Measurements from ENCODE around the gene FAM120C.

The FAM120C gene

GRCh38 chrX:54171091-54171490 lies 12.0 kb downstream of the FAM120C start:
- no peak for DNase-seq (ENCODE audit: low spot score)

- DNase-seq (ENCODE audit: low spot score) = no peak
Observed at GRCh38 chrX:54166915-54167314, 16.1 kb downstream of the FAM120C start.

- no peak for DNase-seq (ENCODE audit: low spot score)
Observed at GRCh38 chrX:54157561-54157960, 25.5 kb downstream of the FAM120C start.

- DNase-seq (ENCODE audit: low spot score) = no peak
Observed at GRCh38 chrX:54134269-54134668, 48.8 kb downstream of the FAM120C start.

- DNase-seq (ENCODE audit: low spot score) = no peak
Observed at GRCh38 chrX:54116391-54116790, 66.7 kb downstream of the FAM120C start.

- DNase-seq (ENCODE audit: low spot score) = no peak
Observed at GRCh38 chrX:54093571-54093970, 89.5 kb downstream of the FAM120C start.

GRCh38 chrX:54093159-54093558 lies 89.9 kb downstream of the FAM120C start:
- DNase-seq (ENCODE audit: low spot score) = no peak

GRCh38 chrX:54090880-54091279 lies 92.2 kb downstream of the FAM120C start:
- no peak for DNase-seq (ENCODE audit: low spot score)

- no peak for DNase-seq (ENCODE audit: low spot score)
Observed at GRCh38 chrX:54089191-54089590, 93.9 kb downstream of the FAM120C start.

- no peak for DNase-seq (ENCODE audit: low spot score)
Observed at GRCh38 chrX:54087661-54088060, 95.4 kb downstream of the FAM120C start.

GRCh38 chrX:54085666-54086065 lies 97.4 kb downstream of the FAM120C start:
- no peak for DNase-seq (ENCODE audit: low spot score)

GRCh38 chrX:54076903-54077302 lies 106.2 kb downstream of the FAM120C start:
- no peak for DNase-seq (ENCODE audit: low spot score)

GRCh38 chrX:54074826-54075225 lies 108.2 kb downstream of the FAM120C start:
- DNase-seq (ENCODE audit: low spot score) = no peak

- no peak for DNase-seq (ENCODE audit: low spot score)
Observed at GRCh38 chrX:54067766-54068165, 115.3 kb downstream of the FAM120C start.

GRCh38 chrX:54066841-54067240 lies 116.2 kb downstream of the FAM120C start:
- peak; percentile 8 for DNase-seq (ENCODE audit: low spot score)

- DNase-seq (ENCODE audit: low spot score) = no peak
Observed at GRCh38 chrX:54064564-54064963, 118.5 kb downstream of the FAM120C start.

- no peak for DNase-seq (ENCODE audit: low spot score)
Observed at GRCh38 chrX:54063361-54063760, 119.7 kb downstream of the FAM120C start.

- no peak for DNase-seq (ENCODE audit: low spot score)
Observed at GRCh38 chrX:54049801-54050200, 133.3 kb downstream of the FAM120C start.

- no peak for DNase-seq (ENCODE audit: low spot score)
Observed at GRCh38 chrX:54048412-54048811, 134.6 kb downstream of the FAM120C start.

GRCh38 chrX:54045563-54046228 lies 137.4 kb downstream of the FAM120C start:
- DNase-seq (ENCODE audit: low spot score) = no peak

- no peak for DNase-seq (ENCODE audit: low spot score)
Observed at GRCh38 chrX:54044877-54045338, 138.1 kb downstream of the FAM120C start.

GRCh38 chrX:54044126-54044876 lies 138.8 kb downstream of the FAM120C start, which contains the start of gene PHF8:
PHF8 (minus strand) TSS chrX:54044473; CDS start chrX:54042728, 1,745 bp downstream.
- peak; percentile 78 for DNase-seq (ENCODE audit: low spot score)

GRCh38 chrX:54043541-54044125 lies 139.4 kb downstream of the FAM120C start:
- DNase-seq (ENCODE audit: low spot score) = peak; percentile 8

Measured in hepatic stellate cell (primary cell).